ENCODE results near the gene RASGEF1B. TPM values are rescaled to one million over a fixed set of nuclear protein-coding genes. Genes with fewer than 3 reads are reported as not detected.

The RASGEF1B gene
- total RNA-seq, 2 experiments from 2014 or later, result 69.4 to 73.1 TPM

- no peaks in the 10 kb centered on the region for H3K9me3 Mint-ChIP-seq
- H3K4me3 Mint-ChIP-seq, result no peak overlapping the region
- Histone ChIP-seq H3K27me3 (ENCODE audit: control insufficient read depth in 1 of 2, insufficient read depth in 2 of 2, low read length in 2 of 2) (no peaks in the 10 kb centered on the region), H3K4me1 (ENCODE audit: insufficient read depth, low read length) (peaks cover 6% of the 10 kb centered on the region), H3K27ac (ENCODE audit: low read depth in 1 of 2, low read length in 2 of 2) (no peak overlapping the region), H3K36me3 (ENCODE audit: insufficient read depth, low read length) (no peaks in the 10 kb centered on the region), H3K9me3 (ENCODE audit: control insufficient read depth in 1 of 2, insufficient read depth in 1 of 2, low read length in 2 of 2) (no peaks in the 10 kb centered on the region), H3K4me3 (ENCODE audit: low read length) (no peak overlapping the region)
- no peaks in the 10 kb centered on the region for H3K27me3 Mint-ChIP-seq
- intact Hi-C loops (cut with DNase I, micrococcal nuclease), result no loop called here
- no peak for ATAC-seq (ENCODE audit: poor library complexity)
- no peak for TF ChIP-seq CTCF (IDR thresholded peaks at IDR 0.05)
- no peak for DNase-seq
- ChIA-PET CTCF (no interaction called here), POLR2A (no interaction called here)
- H3K36me3 Mint-ChIP-seq (ENCODE audit: low read depth), result no peaks in the 10 kb centered on the region
- no peak overlapping the region for H3K27ac Mint-ChIP-seq
- peaks cover 31% of the 10 kb centered on the region for H3K4me1 Mint-ChIP-seq (ENCODE audit: low read depth)
Measured at GRCh38 chr4:81499840-81500239, 28.1 kb upstream of the RASGEF1B start.

- peaks cover 34% of the 10 kb centered on the region for H3K4me1 Mint-ChIP-seq (ENCODE audit: low read depth)
- ATAC-seq (ENCODE audit: poor library complexity), result no peak
- H3K9me3 Mint-ChIP-seq, result no peaks in the 10 kb centered on the region
- Histone ChIP-seq H3K9me3 (ENCODE audit: control insufficient read depth in 1 of 2, insufficient read depth in 1 of 2, low read length in 2 of 2) (no peaks in the 10 kb centered on the region), H3K27me3 (ENCODE audit: control insufficient read depth in 1 of 2, insufficient read depth in 2 of 2, low read length in 2 of 2) (no peaks in the 10 kb centered on the region), H3K4me3 (ENCODE audit: low read length) (no peak overlapping the region), H3K4me1 (ENCODE audit: insufficient read depth, low read length) (peaks cover 2% of the 10 kb centered on the region), H3K36me3 (ENCODE audit: insufficient read depth, low read length) (no peaks in the 10 kb centered on the region), H3K27ac (ENCODE audit: low read depth in 1 of 2, low read length in 2 of 2) (no peak overlapping the region)
- H3K4me3 Mint-ChIP-seq, result no peak overlapping the region
- intact Hi-C loops (cut with DNase I, micrococcal nuclease), result no loop called here
- CTCF ChIA-PET, result interaction anchor here (1.0 kb wide), 1 partner anchor 26 kb away, joined by 3 read pairs; no protein-coding TSS in a partner anchor
- no peaks in the 10 kb centered on the region for H3K36me3 Mint-ChIP-seq (ENCODE audit: low read depth)
- no peak for DNase-seq
- POLR2A ChIA-PET, result interaction anchor here (0.9 to 1.1 kb wide), 2 partner anchors 8 to 27 kb away, joined by 3 read pairs; partner anchors contain the start of gene RASGEF1B
- TF ChIP-seq CTCF (IDR thresholded peaks at IDR 0.05), result no peak
- no peaks in the 10 kb centered on the region for H3K27me3 Mint-ChIP-seq
- no peak overlapping the region for H3K27ac Mint-ChIP-seq
Measured at GRCh38 chr4:81498551-81499099, 26.9 kb upstream of the RASGEF1B start.

- H3K4me3 Mint-ChIP-seq, result no peak overlapping the region
- Histone ChIP-seq H3K36me3 (ENCODE audit: insufficient read depth, low read length) (no peaks in the 10 kb centered on the region), H3K4me3 (ENCODE audit: low read length) (no peak overlapping the region), H3K9me3 (ENCODE audit: control insufficient read depth in 1 of 2, insufficient read depth in 1 of 2, low read length in 2 of 2) (no peaks in the 10 kb centered on the region), H3K27ac (ENCODE audit: low read depth in 1 of 2, low read length in 2 of 2) (no peak overlapping the region), H3K4me1 (ENCODE audit: insufficient read depth, low read length) (peaks cover 4% of the 10 kb centered on the region), H3K27me3 (ENCODE audit: control insufficient read depth in 1 of 2, insufficient read depth in 2 of 2, low read length in 2 of 2) (no peaks in the 10 kb centered on the region)
- no peaks in the 10 kb centered on the region for H3K9me3 Mint-ChIP-seq
- ATAC-seq (ENCODE audit: poor library complexity), result no peak
- no peak for TF ChIP-seq CTCF (IDR thresholded peaks at IDR 0.05)
- DNase-seq, result no peak
- peaks cover 38% of the 10 kb centered on the region for H3K4me1 Mint-ChIP-seq (ENCODE audit: low read depth)
- ChIA-PET POLR2A (interaction anchor here (0.9 to 1.1 kb wide), 2 partner anchors 9 to 26 kb away, joined by 3 read pairs; partner anchors contain the start of gene RASGEF1B), CTCF (no interaction called here)
- no peak overlapping the region for H3K27ac Mint-ChIP-seq
- no peaks in the 10 kb centered on the region for H3K27me3 Mint-ChIP-seq
- intact Hi-C loops (cut with DNase I, micrococcal nuclease), result no loop called here
- no peaks in the 10 kb centered on the region for H3K36me3 Mint-ChIP-seq (ENCODE audit: low read depth)
Measured at GRCh38 chr4:81498046-81498445, 26.3 kb upstream of the RASGEF1B start.
